Stimulated activated memory B cell treated with anti-CD40 and anti-IgM and Interleukin-4, amounts not matched to agents 10 μg/mL and 1 μg/mL and 100 μg/mL, for 72 hours (primary cell): Measurements from ENCODE around the gene UQCRC2.

Source experiments
- ATAC-seq: fragments of 150-1000 bp; cut with Tn5 transposase; 2 replicates; pipeline ENCODE4 v1.10.0; 2021
- H3K27ac Mint-ChIP-seq: one replicate; pipeline ENCODE4 v1.8.0; 2022; ENCODE audit warnings: mild to moderate bottlenecking, mixed read lengths
- H3K27me3 Mint-ChIP-seq: one replicate; pipeline ENCODE4 v1.8.0; 2022; ENCODE audit warnings: mixed read lengths
- H3K36me3 Mint-ChIP-seq: one replicate; pipeline ENCODE4 v1.8.0; 2022; ENCODE audit warnings: mixed read lengths
- H3K4me1 Mint-ChIP-seq: one replicate; pipeline ENCODE4 v1.8.0; 2022; ENCODE audit warnings: mixed read lengths
- H3K4me3 Mint-ChIP-seq: one replicate; pipeline ENCODE4 v1.8.0; 2022; ENCODE audit warnings: mild to moderate bottlenecking, moderate library complexity, mixed read lengths
- H3K9me3 Mint-ChIP-seq: one replicate; pipeline ENCODE4 v1.8.0; 2022; ENCODE audit warnings: mixed read lengths

UQCRC2 gene

DNA sequence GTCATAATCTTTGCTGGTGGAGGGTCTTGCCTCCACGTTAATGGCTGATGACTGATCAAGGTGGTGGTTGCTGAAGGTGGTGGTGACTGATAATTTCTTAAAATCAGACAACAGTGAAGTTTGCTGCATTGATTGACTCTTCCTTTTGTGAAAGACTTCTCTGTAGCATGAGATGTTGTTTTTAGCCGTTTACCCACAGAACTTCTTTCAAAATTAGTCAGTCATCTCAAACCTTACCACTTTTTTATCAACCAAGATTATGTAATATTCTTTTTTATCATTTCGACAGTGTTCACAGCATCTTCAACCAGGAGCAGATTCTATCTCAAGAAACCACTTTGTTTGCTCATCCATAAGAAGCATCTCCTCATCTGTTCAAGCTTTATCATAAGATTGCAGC lies 5.9 kb downstream of the UQCRC2 start:
- Mint-ChIP-seq H3K4me3 (no peak overlapping the region), H3K4me1 (peaks cover 21% of the 10 kb centered on the region), H3K27ac (no peak overlapping the region), H3K36me3 (peaks cover 39% of the 10 kb centered on the region), H3K27me3 (no peaks in the 10 kb centered on the region), H3K9me3 (no peaks in the 10 kb centered on the region)
- ATAC-seq = no peak

DNA sequence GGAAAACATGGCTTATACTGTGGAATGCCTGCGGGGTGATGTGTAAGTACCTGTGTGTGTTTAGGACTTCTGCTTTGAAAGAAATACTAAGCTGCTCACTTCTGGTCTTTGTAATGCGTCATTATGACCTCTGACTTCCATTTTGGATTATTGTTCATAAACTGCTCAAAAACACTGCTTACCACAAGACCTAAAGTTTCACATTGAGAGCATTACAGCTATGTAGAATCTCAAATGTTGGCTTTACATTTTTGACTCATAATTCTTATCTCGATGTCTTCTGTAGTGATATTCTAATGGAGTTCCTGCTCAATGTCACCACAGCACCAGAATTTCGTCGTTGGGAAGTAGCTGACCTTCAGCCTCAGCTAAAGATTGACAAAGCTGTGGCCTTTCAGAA lies 9.3 kb downstream of the UQCRC2 start:
- H3K4me3 Mint-ChIP-seq = no peak overlapping the region

DNA sequence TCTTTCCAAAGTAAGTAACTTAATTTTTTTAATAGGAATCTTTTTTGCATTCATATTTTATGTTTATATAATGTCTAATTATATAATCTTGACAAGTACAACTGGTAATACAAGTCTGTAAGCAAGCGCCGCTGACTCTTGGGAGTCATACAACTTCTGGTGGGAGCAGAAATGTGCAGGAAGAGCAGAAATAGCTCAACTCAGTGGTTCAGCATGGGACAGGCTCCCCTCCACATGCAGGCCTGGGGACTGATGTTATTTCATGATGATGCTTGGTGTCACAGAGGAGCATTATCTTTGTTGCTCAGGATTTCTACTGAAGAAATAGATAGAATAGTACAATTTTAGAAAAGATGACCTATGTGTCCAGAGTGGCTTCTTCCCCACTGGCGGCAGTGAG lies 10.7 kb downstream of the UQCRC2 start:
- H3K4me3 Mint-ChIP-seq = no peak overlapping the region
- H3K27ac Mint-ChIP-seq = no peak overlapping the region
- no peaks in the 10 kb centered on the region for H3K27me3 Mint-ChIP-seq
- ATAC-seq = no peak
- H3K9me3 Mint-ChIP-seq = no peaks in the 10 kb centered on the region
- no peaks in the 10 kb centered on the region for H3K4me1 Mint-ChIP-seq
- peaks cover 66% of the 10 kb centered on the region for H3K36me3 Mint-ChIP-seq

More for the DNA sequence above, 9.3 kb downstream of the UQCRC2 start:
- peaks cover 6% of the 10 kb centered on the region for H3K4me1 Mint-ChIP-seq
- H3K36me3 Mint-ChIP-seq = peaks cover 66% of the 10 kb centered on the region
- ATAC-seq = no peak
- H3K27me3 Mint-ChIP-seq = no peaks in the 10 kb centered on the region
- H3K9me3 Mint-ChIP-seq = no peaks in the 10 kb centered on the region
- no peak overlapping the region for H3K27ac Mint-ChIP-seq

DNA sequence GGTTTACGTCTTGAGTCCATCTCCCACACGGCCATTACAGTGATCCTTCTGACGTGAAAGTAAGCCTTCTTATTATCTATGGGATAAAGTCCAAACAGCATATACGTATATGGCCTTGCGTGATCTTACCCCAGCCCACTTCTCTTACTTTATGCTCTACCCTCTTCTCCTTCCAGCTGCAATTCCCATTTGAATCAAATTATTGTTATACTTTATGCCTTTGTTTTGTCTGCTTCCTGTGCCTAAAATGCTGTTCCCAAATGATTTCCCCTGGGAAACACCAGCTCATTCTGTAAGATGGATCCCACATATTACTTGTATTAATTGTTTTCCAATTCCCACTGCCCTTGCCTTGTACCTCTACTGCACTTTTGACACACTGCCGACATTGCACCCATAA lies 11.2 kb downstream of the UQCRC2 start:
- no peaks in the 10 kb centered on the region for H3K9me3 Mint-ChIP-seq
- no peak overlapping the region for H3K4me3 Mint-ChIP-seq
- no peak overlapping the region for H3K27ac Mint-ChIP-seq
- ATAC-seq = no peak
- H3K4me1 Mint-ChIP-seq = no peaks in the 10 kb centered on the region
- H3K36me3 Mint-ChIP-seq = peaks cover 61% of the 10 kb centered on the region
- H3K27me3 Mint-ChIP-seq = no peaks in the 10 kb centered on the region

DNA sequence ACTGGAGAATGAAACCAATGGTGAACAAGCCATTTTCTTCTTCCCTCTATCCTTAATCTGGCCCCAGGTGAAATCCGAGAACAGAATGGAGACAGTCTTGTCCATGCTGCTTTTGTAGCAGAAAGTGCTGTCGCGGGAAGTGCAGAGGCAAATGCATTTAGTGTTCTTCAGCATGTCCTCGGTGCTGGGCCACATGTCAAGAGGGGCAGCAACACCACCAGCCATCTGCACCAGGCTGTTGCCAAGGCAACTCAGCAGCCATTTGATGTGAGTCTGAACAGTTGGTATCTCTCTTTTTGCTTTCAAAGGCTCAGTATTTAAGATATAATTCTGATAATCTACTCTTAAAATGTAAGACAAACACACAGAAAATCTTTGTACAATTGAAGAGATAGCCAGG lies 18.7 kb downstream of the UQCRC2 start:
- Mint-ChIP-seq H3K27me3 (no peaks in the 10 kb centered on the region), H3K27ac (no peak overlapping the region), H3K36me3 (peaks cover 36% of the 10 kb centered on the region), H3K4me3 (no peak overlapping the region), H3K4me1 (no peaks in the 10 kb centered on the region), H3K9me3 (no peaks in the 10 kb centered on the region)
- no peak for ATAC-seq

DNA sequence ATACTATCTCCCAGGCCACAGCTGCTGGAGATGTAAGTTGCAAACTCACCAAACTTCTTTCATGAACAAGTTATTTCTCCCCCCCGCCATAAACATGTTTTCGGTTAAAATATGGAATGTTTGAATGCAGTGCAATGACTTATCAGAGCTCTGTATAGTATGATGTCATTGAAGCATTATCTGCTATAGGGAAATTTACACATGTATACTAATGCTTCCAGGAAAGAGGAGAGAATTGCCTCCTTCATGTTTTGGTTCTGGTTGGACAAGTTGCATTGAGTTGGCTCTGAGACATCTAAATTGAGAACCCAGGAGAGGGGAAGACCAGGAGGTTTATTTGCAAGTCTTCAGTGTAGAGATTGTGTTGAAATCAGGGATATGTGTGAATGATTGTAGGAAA lies 20.8 kb downstream of the UQCRC2 start:
- peaks cover 40% of the 10 kb centered on the region for H3K36me3 Mint-ChIP-seq
- H3K27me3 Mint-ChIP-seq = no peaks in the 10 kb centered on the region
- H3K27ac Mint-ChIP-seq = no peak overlapping the region
- no peaks in the 10 kb centered on the region for H3K9me3 Mint-ChIP-seq
- H3K4me3 Mint-ChIP-seq = no peak overlapping the region
- no peaks in the 10 kb centered on the region for H3K4me1 Mint-ChIP-seq
- no peak for ATAC-seq

DNA sequence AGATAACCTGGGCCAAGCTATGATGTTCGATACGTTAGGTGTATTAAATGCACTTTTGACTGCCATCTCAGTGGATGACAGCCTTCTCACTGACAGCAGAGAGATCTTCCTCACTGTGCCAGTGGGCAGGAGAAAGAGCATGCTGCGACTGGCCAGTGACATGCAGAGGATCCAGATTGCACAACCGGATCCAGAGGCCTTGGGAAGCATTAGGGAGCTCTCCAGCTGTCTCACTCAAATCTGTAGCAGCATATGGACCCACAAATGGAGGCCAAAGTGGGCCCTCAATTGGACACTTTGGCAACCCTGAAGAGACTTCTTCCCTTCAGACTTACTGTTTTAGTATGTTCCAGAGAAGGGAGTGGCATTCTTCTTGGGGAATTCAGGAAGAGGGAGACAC lies 26.9 kb downstream of the UQCRC2 start:
- Mint-ChIP-seq H3K36me3 (peaks cover 57% of the 10 kb centered on the region), H3K4me1 (no peaks in the 10 kb centered on the region), H3K9me3 (no peaks in the 10 kb centered on the region), H3K4me3 (no peak overlapping the region), H3K27ac (no peak overlapping the region), H3K27me3 (no peaks in the 10 kb centered on the region)
- ATAC-seq = no peak

DNA sequence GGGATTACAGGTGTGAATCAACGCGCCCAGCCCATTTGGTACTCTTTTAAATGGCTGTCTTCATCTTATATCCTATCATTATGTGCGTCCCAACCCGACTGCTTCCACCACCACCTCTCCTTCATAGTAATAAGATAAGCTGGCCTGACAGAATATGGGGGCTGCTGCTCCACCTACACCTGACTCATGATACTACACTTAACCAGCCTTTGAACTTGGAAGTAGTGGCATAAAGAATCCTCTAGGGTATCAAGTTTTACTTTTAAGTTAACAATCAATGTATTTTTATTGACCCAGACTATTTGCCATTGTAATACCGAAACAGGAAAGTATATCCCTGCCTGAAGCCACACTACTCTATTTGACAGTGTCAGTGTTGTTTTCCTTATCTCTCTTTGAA lies 28.9 kb downstream of the UQCRC2 start:
- Mint-ChIP-seq H3K4me3 (no peak overlapping the region), H3K27ac (no peak overlapping the region), H3K27me3 (no peaks in the 10 kb centered on the region), H3K36me3 (peaks cover 59% of the 10 kb centered on the region), H3K4me1 (no peaks in the 10 kb centered on the region), H3K9me3 (no peaks in the 10 kb centered on the region)
- ATAC-seq = no peak

DNA sequence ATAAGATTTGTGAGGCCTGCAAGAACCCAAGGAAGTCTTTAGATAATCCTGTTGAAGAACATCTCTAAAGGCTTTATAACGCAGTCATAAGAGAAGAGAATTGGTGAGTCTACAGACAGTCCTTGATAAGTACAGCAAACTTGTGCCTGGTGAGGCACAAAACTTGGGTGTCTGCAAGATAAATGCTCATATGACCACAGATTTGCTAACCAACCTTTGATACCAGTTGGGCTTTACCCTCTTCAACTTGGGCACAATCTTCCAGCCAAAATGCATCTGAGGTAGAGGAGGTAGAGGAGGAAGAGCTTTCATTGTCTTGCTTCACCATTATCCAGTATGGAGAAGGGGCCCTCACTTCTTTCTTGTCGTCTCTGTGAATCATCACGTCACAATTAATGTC lies 30.9 kb downstream of the UQCRC2 start:
- H3K9me3 Mint-ChIP-seq = no peaks in the 10 kb centered on the region
- H3K36me3 Mint-ChIP-seq = peaks cover 52% of the 10 kb centered on the region
- no peak for ATAC-seq
- H3K27me3 Mint-ChIP-seq = no peaks in the 10 kb centered on the region
- no peak overlapping the region for H3K27ac Mint-ChIP-seq
- H3K4me3 Mint-ChIP-seq = no peak overlapping the region
- no peaks in the 10 kb centered on the region for H3K4me1 Mint-ChIP-seq

DNA sequence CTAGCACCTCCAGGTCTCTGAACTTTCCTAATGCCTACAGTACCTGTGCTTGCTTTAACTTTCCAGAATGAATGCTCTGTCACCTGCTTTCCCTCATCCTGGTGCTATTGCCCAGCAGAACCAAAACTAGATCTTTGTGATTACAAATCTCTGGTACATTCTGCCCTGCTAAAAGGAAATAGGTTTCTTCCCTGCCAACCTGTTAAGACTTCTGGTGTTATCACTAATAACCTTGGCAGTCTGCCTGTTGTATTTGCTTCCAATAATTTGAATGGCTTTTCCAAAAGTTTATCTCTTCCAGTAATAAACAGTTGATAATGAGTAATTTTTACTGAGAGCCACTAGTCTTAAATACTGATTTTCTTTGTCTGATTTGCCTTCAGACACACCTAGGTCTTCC lies 32.4 kb downstream of the UQCRC2 start:
- Mint-ChIP-seq H3K36me3 (peaks cover 40% of the 10 kb centered on the region), H3K4me1 (no peaks in the 10 kb centered on the region), H3K27me3 (no peaks in the 10 kb centered on the region), H3K27ac (no peak overlapping the region), H3K9me3 (no peaks in the 10 kb centered on the region), H3K4me3 (no peak overlapping the region)
- ATAC-seq = no peak

DNA sequence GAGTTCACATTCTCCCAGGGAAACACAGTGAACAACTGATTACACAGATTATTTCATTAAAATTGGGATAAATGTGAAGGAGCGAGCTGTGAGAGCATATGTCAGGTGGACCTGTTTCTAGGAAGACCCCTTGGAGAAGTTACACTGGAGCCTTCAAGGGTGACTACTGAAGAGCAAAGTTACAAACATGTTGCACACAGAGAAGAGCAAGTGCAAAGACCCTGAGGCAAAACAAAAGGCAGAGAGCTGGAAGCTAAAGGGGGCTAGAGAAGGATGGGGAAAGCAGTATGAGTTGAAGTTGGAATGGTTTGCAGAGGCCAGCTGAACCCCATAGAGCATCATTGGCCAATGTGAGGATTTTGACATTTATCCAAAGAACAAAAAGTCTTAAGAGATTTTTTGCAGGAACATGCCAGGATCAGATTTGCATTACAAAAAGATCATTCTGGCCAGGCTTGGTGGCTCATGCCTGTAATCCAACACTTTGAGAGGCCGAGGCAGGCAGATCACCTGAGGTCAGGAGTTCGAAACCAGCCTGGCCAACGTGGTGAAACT lies 33.6 kb downstream of the UQCRC2 start:
- H3K4me1 Mint-ChIP-seq = no peaks in the 10 kb centered on the region

DNA sequence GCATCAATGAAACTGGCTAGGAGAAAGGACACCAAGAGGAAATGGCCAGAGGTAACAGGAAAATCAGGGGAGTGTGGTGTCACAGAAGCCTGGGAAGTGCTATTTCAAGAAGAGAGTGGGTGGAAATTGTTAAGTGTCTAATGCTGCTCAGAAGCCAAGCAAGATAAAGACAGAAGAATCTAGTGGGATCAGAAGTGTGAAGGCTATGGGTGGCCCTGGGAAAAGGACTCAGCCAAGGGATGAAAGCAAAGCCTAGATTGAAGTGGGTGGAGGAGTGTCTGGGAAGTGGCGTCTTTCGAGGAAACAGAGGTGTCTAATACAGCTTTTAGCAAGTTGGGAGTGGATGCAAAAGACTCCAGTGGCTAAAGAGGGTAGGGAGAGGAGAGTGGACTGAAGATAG lies 34.3 kb downstream of the UQCRC2 start:
- Mint-ChIP-seq H3K36me3 (peaks cover 22% of the 10 kb centered on the region), H3K4me1 (no peaks in the 10 kb centered on the region), H3K27ac (no peak overlapping the region), H3K27me3 (no peaks in the 10 kb centered on the region), H3K9me3 (no peaks in the 10 kb centered on the region), H3K4me3 (no peak overlapping the region)
- ATAC-seq = no peak

More for the DNA sequence above, 33.6 kb downstream of the UQCRC2 start:
- no peak for ATAC-seq
- H3K27me3 Mint-ChIP-seq = no peaks in the 10 kb centered on the region
- no peaks in the 10 kb centered on the region for H3K9me3 Mint-ChIP-seq
- no peak overlapping the region for H3K27ac Mint-ChIP-seq
- H3K36me3 Mint-ChIP-seq = peaks cover 29% of the 10 kb centered on the region
- H3K4me3 Mint-ChIP-seq = no peak overlapping the region

DNA sequence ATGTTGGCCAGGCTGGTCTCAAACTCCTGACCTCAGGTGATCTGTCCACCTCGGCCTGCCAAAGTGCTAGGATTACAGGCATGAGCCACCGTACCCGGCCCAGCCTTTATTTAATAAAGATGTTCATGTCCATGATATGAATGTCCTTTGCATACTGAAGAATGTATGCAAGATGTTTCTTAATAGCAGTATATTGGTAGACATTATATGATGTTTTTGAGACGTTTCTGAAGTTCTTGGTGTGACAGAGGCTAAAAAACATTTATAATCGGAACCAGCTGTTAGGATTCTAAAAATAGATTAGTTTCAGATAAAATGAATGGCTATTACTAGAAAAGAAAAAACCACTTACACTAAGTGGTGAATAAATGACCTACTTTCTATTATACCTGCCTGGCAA lies 36.0 kb downstream of the UQCRC2 start:
- Mint-ChIP-seq H3K27ac (no peak overlapping the region), H3K36me3 (peaks cover 13% of the 10 kb centered on the region), H3K4me3 (no peak overlapping the region), H3K4me1 (no peaks in the 10 kb centered on the region), H3K27me3 (no peaks in the 10 kb centered on the region), H3K9me3 (no peaks in the 10 kb centered on the region)
- no peak for ATAC-seq

DNA sequence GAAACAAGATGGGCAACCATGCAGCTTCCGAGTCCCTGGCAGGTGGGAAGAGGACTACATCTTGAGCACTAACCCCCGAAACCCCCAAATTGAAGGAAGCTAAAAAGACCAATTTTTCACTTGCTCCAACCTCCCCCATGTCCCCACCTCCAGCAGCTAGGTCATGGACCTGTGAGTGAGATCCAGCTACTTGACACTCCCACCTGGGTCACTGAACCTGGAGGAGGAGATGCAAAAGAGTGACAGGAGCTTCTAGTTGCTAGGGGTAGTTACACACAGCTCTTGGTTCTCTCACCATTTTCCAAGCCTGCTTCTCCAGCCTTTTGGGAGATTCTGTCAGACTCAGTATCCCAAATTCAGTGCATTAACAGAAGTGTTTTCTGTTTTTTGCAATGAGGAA lies 36.6 kb downstream of the UQCRC2 start:
- Mint-ChIP-seq H3K4me1 (no peaks in the 10 kb centered on the region), H3K9me3 (no peaks in the 10 kb centered on the region), H3K27ac (no peak overlapping the region), H3K36me3 (peaks cover 13% of the 10 kb centered on the region), H3K4me3 (no peak overlapping the region), H3K27me3 (no peaks in the 10 kb centered on the region)
- no peak for ATAC-seq

DNA sequence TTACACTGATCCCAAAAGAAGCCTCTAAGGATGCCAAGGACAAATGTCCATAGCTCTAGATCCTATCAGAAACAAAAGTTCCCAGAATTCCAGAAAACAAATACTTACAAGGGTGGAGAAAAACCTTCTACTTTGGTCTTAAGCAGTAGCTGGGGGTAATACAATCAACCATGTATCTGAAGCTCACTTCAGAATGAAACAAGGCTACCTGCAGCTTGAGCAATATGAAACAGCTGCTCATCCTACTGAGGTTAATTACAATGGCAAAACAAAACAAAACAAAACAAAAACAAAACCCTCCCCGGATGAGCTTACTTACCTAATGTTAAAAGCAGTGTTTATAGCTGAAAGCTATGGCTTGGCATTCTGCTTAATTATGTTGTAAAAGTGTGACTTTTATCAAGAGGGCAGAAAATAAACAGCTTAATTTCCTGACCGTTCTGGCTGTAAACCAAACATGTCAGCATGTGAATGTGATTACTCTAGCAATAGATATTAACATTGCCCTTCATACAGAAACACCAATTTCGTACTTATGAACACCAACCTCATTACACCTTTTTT lies 37.3 kb downstream of the UQCRC2 start:
- H3K27ac Mint-ChIP-seq = no peak overlapping the region
- no peak for ATAC-seq
- no peaks in the 10 kb centered on the region for H3K4me1 Mint-ChIP-seq
- no peaks in the 10 kb centered on the region for H3K27me3 Mint-ChIP-seq
- no peaks in the 10 kb centered on the region for H3K9me3 Mint-ChIP-seq
- no peak overlapping the region for H3K4me3 Mint-ChIP-seq
- H3K36me3 Mint-ChIP-seq = peaks cover 10% of the 10 kb centered on the region

DNA sequence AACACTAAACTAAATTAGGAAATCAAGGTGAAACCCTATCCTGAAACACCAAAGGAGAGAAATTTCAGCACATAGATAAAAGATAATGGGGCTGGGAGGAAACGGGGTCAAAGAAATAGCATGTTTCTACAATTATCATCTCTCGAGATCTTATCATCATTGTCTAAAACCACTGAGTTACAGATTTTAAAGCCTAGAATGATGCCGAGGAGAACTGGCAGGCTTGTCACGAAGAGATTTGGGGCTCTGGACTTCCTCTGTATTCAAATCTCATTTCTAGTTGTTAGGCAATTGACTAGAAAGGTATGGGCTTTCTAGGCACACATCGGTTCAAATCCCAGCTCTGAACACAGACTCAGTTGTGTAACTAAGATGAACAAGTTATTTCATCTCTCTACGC lies 38.5 kb downstream of the UQCRC2 start:
- H3K9me3 Mint-ChIP-seq = no peaks in the 10 kb centered on the region
- H3K27ac Mint-ChIP-seq = no peak overlapping the region
- peaks cover 6% of the 10 kb centered on the region for H3K36me3 Mint-ChIP-seq
- ATAC-seq = no peak
- H3K27me3 Mint-ChIP-seq = no peaks in the 10 kb centered on the region
- no peak overlapping the region for H3K4me3 Mint-ChIP-seq
- H3K4me1 Mint-ChIP-seq = no peaks in the 10 kb centered on the region
